GM06990 (cell line): ENCODE results near the gene CLCA1.

Source experiments
- DNase-seq: peaks from one replicate; pipeline ENCODE4 v3.0.0-alpha.2; 2011; ENCODE audit not compliant: insufficient read length; ENCODE audit errors: extremely low read depth
- H3K27me3 ChIP-seq: replicated peaks from 2 replicates; pipeline ENCODE4 v1.6.0; 2011; ENCODE audit warnings: low read length; ENCODE audit not compliant: control insufficient read depth, insufficient read depth
- H3K36me3 ChIP-seq: 2 replicates; pipeline ENCODE4 v1.5.1; 2011; ENCODE audit warnings: low read length; ENCODE audit not compliant: control insufficient read depth, insufficient read depth
- H3K4me3 ChIP-seq: replicated peaks from 2 replicates; pipeline ENCODE4 v1.5.1; 2011; ENCODE audit warnings: low read depth, mild to moderate bottlenecking, control low read depth, low read length
- TF ChIP-seq, protein P1 (sequence below): IDR thresholded peaks from 2 replicates; pipeline ENCODE4 v1.5.1; 2011; ENCODE audit warnings: low read length, control low read depth, mild to moderate bottlenecking, inconsistent platforms; ENCODE audit not compliant: insufficient read depth, poor library complexity, severe bottlenecking

CLCA1 gene

DNA sequence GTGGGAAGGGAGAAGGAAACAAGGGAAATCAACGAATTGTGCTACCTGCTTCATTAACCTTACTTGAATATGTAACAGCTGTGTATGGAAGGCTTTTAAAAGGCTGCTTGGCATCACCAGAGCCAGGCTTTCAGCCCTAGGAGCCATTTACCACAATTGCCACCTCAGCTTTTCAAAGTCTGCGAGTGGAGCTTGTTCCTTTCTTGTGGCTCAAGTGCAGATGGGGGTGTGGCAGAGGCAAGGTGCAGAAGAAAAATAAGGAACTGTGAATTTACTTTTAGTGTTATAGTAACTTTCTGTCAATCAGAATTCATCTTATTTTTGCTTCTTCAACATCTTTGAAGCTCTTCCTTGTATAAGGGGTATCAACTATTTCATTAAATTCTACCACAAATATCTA, 27.1 kb upstream of the CLCA1 start:
- no peak overlapping the region for H3K4me3 ChIP-seq
- DNase-seq, result no peak
- no peaks in the 10 kb centered on the region for H3K36me3 ChIP-seq
- TF ChIP-seq, protein P1, sequence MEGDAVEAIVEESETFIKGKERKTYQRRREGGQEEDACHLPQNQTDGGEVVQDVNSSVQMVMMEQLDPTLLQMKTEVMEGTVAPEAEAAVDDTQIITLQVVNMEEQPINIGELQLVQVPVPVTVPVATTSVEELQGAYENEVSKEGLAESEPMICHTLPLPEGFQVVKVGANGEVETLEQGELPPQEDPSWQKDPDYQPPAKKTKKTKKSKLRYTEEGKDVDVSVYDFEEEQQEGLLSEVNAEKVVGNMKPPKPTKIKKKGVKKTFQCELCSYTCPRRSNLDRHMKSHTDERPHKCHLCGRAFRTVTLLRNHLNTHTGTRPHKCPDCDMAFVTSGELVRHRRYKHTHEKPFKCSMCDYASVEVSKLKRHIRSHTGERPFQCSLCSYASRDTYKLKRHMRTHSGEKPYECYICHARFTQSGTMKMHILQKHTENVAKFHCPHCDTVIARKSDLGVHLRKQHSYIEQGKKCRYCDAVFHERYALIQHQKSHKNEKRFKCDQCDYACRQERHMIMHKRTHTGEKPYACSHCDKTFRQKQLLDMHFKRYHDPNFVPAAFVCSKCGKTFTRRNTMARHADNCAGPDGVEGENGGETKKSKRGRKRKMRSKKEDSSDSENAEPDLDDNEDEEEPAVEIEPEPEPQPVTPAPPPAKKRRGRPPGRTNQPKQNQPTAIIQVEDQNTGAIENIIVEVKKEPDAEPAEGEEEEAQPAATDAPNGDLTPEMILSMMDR, result no peak
- no peaks in the 10 kb centered on the region for H3K27me3 ChIP-seq

DNA sequence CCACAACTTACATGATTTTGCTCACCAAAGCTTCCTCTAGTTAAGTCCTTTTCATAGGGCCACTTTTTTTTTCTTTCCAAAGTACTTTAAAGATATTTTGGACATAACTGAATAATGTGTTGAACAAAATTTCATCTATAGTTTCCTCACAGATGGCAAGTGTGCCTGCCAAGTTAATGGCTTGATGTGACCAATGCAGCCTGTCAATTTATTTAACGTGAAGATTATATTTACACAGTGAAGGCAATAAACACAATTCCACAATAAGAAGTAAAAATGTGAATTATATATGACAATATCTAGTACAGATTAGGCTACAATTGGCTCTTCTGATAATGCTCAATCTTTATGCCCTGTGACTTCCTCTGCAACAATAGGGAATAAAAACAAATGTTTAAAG, 26.7 kb upstream of the CLCA1 start:
- Histone ChIP-seq H3K4me3 (no peak overlapping the region), H3K27me3 (no peaks in the 10 kb centered on the region), H3K36me3 (no peaks in the 10 kb centered on the region)
- no peak for DNase-seq
- TF ChIP-seq, protein P1, result no peak

DNA sequence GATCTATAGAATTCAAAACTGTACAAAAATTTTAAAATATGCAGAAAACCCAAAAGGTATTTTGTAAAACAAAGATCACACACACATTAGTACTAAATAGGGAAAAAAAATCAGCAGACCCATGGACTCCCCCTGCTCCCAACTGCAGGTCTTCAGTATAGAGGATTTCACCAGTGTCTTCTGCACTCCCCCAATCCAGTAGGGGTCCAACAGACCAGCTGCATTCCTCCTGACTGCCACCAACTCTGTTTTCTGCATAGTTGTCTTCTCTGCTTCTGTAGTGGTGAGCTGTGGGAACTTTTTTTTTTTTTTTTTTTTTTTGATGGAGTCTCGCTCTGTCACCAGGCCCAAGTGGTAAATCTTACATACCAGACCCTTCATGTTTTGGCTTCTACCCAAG, 22.8 kb upstream of the CLCA1 start:
- no peaks in the 10 kb centered on the region for H3K27me3 ChIP-seq
- no peak overlapping the region for H3K4me3 ChIP-seq
- no peak for DNase-seq
- no peaks in the 10 kb centered on the region for H3K36me3 ChIP-seq
- TF ChIP-seq, protein P1, result no peak

DNA sequence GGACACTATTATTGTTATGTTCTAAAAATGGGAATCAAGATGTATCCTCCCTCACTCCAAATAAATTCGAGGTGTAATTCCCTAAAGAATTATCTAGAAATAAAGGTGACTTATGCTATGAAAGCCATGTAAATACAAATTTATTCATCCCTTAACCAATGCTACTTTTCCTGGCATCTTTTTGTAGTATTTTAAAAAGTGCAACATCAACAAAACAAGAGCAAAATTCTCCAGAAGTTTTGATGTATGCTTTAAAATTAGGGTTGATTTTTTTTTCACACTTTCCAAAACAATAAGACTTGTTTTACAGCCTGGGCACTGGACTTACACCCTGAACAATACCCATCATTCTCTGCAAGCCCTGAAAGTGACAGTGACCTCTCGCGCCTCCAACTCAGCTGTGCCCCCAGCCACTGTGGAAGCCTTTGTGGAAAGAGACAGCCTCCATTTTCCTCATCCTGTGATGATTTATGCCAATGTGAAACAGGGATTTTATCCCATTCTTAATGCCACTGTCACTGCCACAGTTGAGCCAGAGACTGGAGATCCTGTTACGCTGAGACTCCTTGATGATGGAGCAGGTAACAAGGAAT, 21.4 kb upstream of the CLCA1 start:
- H3K36me3 ChIP-seq, result no peaks in the 10 kb centered on the region
- H3K27me3 ChIP-seq, result no peaks in the 10 kb centered on the region
- no peak for DNase-seq
- TF ChIP-seq, protein P1, result no peak
- H3K4me3 ChIP-seq, result no peak overlapping the region

DNA sequence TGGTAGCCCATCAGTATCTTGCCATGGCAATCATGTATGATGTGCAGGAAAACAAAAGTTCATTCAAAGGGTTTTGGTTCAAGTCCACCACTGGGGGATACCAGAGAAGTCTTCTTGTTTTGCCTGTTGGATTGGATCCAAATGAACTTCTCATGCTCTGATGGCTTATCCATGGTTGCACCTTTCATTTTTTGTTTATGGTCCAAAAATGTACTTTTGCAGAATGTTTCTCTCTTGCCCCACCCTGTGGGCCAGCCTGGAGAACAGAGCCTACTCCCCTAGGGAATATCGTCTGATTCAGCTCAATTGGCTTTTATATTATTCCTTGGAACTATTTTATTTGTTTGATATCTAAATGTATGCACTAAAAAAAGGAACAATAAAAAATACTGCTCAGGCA, 20.1 kb upstream of the CLCA1 start:
- Histone ChIP-seq H3K27me3 (no peaks in the 10 kb centered on the region), H3K36me3 (no peaks in the 10 kb centered on the region), H3K4me3 (no peak overlapping the region)
- DNase-seq, result no peak
- TF ChIP-seq, protein P1, result no peak

DNA sequence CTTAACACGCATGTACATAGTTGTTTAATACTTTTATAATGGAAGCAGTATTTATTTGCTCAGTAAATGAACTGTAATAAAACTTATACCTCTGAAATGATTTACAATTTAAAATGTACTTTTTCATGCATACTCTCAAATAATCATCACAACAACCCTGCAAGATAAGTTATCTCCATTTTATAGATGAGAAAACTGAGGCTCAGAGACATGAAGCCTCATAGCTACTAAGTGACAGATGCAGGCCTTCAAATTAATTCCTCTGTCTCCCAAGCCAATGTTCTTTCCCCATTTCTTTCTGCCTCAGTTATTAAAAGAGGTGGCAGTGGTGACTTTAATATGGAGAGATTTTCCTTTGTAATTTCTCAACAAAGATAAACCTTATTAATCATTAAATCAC, 19.6 kb upstream of the CLCA1 start:
- no peak for DNase-seq
- TF ChIP-seq, protein P1, result no peak

More for the DNA sequence above, 19.6 kb upstream of the CLCA1 start:
- no peaks in the 10 kb centered on the region for H3K36me3 ChIP-seq
- H3K4me3 ChIP-seq, result no peak overlapping the region
- H3K27me3 ChIP-seq, result no peaks in the 10 kb centered on the region
